Activated CD8-positive, alpha-beta memory T cell treated with anti-CD3 and anti-CD28 coated beads, Interleukin-2, amount 50 U/mL, for 24 hours (primary cell): ENCODE measurements around the gene USP40.

Experiments used
- DNase-seq: peaks from one replicate; pipeline ENCODE4 v3.0.0-alpha.2; 2020; ENCODE audit errors: extremely low read depth

Gene USP40

DNA sequence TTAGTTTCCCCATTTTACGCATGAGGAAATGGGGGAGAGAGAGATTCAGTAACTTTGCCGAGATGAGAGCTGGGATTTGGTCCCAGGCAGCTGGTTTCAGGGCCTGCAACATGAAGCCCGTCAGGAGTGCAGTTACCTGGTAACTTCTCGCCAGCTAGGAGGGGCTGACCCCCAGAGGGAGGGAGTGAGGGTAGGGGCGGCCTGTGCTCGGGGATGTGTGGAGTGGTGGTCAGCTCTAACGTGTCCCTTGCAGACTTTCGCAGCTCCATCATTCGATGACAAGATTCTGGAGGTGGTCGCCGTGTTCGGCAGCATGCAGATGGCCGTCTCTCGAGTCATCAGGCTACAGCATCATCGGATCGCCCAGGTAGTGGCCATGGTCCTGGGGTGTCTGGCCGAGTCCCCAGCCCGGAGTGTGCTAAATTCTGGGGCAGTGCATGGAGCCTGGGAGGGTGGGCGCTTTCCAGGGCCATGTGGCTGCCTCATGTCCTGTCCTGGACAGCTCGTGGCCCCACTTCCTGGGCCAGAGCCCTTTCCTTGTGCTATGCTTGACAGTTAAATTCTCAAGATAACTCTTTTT is 108.5 kb downstream of the USP40 start:
- no peak for DNase-seq

- no peak for DNase-seq
These were observed 109.2 kb downstream of the USP40 start for GRCh38 chr2:233457356-233457755.

GRCh38 chr2:233456934-233457333 is 109.6 kb downstream of the USP40 start:
- no peak for DNase-seq

DNA sequence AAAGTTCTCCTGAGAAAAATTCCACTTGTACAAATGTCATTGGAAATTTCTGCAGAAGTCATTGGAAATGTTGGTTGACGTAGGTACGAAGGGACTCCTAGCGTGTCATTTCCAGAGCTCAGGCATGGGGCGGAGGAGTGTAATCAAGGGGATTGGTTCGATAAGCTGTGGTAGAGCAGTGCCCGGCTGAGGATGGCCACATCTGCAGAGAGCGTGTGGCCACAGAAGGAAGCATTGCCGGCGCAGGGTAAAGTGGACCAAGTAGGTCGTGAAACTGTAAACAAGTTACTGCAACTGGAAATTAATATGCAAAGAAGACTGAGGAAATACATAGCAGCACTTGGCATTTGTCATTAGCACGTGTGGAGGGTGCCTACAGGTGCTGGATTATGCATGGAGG is 110.5 kb downstream of the USP40 start:
- no peak for DNase-seq

DNA sequence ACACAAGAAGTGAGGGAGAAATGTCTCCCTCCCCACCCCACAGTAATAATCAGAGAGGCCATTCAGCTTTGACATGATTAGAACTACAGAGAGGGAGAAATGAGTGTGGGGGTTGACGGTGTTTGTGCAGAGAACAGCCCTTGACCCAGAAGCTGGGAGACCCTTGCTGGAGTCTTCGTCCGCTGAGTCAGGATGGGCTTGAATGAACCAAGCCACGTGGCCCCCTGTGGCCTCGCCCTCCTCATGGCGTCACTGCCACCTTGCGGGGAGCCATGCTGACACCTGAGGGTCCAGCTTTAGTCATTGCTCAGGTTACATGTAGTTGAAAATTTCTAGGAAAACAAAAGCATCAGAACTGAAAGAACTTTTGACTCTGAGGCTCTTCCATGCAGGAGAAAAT is 111.1 kb downstream of the USP40 start:
- no peak for DNase-seq

DNA sequence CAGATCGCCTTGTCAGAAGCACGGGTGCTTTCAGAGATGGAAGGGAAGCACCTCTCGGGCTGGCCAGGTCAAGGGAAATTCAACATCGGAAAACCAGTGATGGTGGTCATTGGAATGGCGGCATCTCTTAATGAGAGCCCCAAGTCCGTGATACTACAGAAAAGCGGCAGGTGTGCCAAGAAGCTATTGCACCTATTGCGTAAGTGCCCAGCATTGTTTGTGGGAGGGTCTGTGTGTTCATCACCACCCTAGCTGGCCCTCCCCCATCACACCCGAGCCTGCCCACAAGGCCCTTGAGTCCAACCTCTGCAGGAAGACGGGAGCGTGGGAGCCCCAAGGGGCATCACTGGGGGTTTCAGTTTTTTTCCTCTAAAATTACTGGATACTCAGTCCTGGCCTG is 111.6 kb downstream of the USP40 start:
- no peak for DNase-seq

DNA sequence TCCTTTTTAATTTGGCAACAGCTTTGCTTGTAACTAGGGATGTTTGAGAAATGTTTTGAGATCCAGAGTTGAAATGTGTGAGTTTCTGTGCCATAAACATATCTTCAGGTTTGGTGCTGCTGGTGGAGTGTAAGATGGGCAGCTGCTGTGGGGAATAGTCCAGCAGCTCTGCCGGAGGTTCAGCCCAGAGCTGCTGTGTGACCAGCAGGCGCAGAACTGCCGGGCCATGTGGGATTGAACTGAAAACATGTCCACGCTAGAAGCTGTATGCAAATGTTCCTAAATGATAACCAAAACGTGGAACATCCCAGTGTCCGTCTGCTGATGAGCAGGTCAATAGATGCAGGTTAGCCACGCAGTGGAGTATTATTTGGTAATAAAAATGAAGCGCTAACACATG is 112.7 kb downstream of the USP40 start:
- DNase-seq = no peak

DNA sequence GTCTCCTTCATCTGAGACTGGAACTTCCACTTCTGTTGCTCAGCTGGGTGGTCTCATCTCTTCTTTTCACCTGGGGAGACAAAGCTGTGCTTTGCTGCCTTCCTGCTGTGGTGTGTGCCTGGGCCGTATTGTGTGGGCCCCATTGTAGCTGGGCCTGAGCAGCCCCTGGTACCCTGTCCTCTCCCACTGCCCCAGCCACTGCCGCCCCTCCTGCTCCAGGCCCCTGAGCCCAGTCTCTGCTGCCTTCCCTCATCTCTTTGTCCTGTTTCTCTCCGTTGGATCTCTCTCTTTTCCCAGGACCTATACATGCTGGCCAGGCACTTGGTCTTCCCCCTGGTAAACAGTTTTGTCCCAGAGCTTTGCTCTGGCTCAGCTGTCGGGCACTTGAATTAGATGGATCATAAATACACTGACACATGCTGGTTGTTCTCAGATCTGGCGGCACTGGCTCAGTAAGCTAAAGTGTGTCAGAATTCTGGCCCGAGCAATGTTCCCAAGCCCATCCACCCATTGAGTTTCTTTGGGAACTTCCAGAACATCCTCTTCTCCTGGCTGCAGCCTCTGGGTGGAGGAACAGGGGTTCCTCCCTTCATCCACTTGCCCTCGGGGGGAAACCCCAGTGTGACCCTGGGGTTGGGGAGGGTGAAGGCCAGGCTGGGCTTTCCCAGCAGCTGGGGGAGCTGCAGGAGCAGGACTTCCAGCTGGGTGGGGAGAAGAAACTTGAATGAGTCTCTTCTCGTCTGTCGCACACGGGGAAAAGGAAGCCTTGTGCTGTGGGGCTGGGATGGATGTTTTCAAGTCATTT is 113.3 kb downstream of the USP40 start:
- no peak for DNase-seq

DNA sequence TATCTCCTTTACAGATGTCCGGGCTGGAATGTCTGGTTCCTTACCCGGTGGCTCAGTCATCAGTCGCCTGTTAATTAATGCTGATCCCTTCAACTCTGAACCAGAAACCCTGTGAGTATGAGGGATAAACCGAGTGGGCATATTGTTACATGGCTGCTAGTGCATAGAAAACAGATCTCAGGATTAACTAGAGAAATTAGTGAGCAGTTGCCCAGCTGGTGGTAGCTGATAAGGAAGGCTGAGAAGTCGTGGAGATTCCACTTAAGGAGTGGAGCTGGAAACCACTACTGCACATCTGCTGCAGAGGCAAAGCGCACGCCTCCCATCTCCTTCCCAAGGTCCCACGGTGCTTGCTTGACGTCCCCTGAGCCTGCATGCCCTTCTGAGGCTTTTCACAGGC is 114.6 kb downstream of the USP40 start:
- DNase-seq = no peak

GRCh38 chr2:233450864-233451575 is 115.6 kb downstream of the USP40 start:
- DNase-seq = no peak

DNA sequence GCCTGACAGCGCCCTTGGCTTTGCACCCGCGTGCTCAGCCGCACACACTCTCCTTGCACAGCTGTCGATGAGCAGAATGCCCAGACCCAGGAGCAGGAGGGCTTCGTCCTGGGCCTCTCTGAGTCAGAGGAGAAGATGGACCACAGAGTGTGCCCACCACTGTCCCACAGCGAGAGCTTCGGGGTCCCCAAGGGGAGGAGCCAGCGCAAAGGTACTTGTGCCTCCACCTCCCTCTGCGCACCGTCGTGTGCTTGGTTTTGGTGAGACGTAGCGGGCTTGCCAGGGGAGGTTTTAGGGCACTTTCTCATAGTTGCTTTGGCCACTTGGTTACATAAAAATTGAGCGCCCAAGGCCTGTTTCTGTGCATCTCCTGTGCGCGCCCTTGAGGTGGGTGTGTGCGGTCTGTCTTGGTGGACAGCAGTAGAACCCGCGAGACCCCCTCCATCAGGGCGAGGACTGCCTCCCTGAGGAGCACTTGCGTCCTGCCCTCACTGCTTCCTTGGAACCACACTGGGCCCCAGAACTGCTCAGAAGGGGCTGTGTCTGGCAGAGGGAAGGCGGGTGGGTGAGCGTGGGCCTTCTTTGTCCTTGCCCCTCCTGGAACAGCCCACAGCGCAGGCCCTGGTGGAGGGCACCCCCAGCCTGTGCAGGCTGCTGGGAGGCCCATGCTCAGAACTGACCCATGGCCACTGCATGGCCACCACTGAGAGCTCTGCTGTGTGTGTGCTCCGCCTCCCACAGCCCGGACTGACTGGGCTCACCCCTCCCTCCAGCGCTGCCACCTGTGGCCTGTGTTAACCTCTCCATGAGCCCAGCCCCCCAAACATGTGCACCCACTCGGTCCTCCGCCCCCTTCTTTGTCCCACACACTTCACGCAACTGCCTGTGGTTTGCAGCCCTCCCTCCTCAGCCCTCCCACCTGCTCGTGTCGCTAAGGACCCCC is 116.4 kb downstream of the USP40 start:
- no peak for DNase-seq

GRCh38 chr2:233449081-233449901 is 117.3 kb downstream of the USP40 start:
- DNase-seq = no peak

GRCh38 chr2:233448575-233448974 is 118.0 kb downstream of the USP40 start:
- DNase-seq = no peak

GRCh38 chr2:233448220-233448559 is 118.4 kb downstream of the USP40 start:
- no peak for DNase-seq

GRCh38 chr2:233447506-233448219 is 118.9 kb downstream of the USP40 start:
- no peak for DNase-seq

GRCh38 chr2:233446606-233447305 is 119.8 kb downstream of the USP40 start:
- no peak for DNase-seq

DNA sequence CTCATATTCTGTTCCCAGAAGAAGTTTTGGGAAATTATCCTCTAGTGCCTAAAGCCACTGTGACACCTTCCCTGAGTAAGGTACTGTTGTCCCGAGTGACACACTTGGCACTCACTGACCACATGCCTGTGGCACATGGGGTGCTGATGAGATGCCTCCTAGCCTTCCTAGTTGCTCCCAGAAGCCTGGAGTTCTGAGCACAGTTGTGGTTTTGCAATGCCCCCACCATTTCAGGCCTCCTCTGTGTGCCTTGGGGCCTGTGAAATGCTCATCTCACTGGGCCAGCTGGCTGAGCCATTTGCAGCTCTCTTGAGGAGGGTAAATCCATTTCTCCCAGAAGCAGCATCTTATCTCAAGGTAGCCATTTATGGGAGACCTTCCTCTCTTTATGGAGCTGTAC is 120.5 kb downstream of the USP40 start:
- DNase-seq = no peak

- no peak for DNase-seq
These were observed 121.3 kb downstream of the USP40 start for GRCh38 chr2:233445152-233445830.

- DNase-seq = no peak
These were observed 122.1 kb downstream of the USP40 start for GRCh38 chr2:233444501-233444900.
